Ectodermal cell (in vitro differentiated cells): ENCODE results near the gene ZBTB34.

Experiments used
- H3K27ac ChIP-seq: 2 replicates; pipeline ENCODE4 v1.7.0; 2013; ENCODE audit warnings: mild to moderate bottlenecking, low read depth, low read length; ENCODE audit not compliant: insufficient read depth, poor library complexity, severe bottlenecking
- H3K27me3 ChIP-seq: 2 replicates; pipeline ENCODE4 v1.7.0; 2013; ENCODE audit warnings: mild to moderate bottlenecking, low read length; ENCODE audit not compliant: insufficient read depth, control insufficient read depth, poor library complexity, severe bottlenecking
- H3K36me3 ChIP-seq: one replicate; pipeline ENCODE4 v1.7.0; 2013; ENCODE audit warnings: low read length; ENCODE audit not compliant: control insufficient read depth, insufficient read depth
- H3K4me1 ChIP-seq: one replicate; pipeline ENCODE4 v1.7.0; 2013; ENCODE audit warnings: low read length; ENCODE audit not compliant: control insufficient read depth, insufficient read depth
- H3K4me3 ChIP-seq: 2 replicates; pipeline ENCODE4 v1.7.0; 2013; ENCODE audit warnings: low read depth, low read length, control low read depth; ENCODE audit not compliant: insufficient read depth
- H3K9me3 ChIP-seq: 2 replicates; pipeline ENCODE4 v1.7.0; 2013; ENCODE audit warnings: mild to moderate bottlenecking, low read length, moderate library complexity; ENCODE audit not compliant: control insufficient read depth
- WGBS, 2 experiments: methylation state at CpG; one replicate each; pipeline ENCODE4 v1.1.7; 2013; ENCODE audit warnings: missing lambda C conversion rate in 2 of 2; 5-methylcytosine and 5-hydroxymethylcytosine counted together

The ZBTB34 gene

DNA sequence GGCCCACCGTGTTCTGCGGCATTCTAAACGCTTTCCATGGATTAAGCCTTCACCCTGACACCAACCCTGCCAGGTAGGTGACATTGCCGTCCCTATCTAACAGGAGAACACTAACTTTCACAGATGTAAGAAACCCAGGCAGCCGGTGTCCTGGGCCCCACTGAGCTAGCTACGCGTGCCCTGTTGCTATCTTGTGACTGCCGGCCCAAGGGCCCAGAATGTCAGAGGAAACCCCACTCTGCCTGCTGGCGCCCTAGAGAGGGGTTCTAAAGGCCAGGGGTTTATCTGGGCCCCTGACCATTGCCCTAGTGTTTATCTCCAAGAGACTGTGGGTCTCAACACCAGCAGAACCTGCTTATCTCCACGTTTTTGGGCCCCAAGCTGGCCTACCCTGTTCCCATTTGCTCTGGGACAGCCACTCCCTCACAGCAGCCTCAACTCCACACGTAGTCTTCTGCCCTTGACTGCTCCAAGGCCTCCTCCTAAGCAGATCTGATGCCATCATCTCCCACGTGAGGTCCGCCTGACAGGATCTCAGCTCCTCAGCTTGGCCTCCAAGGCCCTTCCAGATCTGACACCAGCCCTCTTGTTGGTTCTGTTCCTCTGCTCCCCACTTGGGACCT, 18.1 kb upstream of the ZBTB34 start:
- Histone ChIP-seq H3K9me3 (no peaks in the 10 kb centered on the region), H3K36me3 (no peaks in the 10 kb centered on the region), H3K27ac (no peak overlapping the region), H3K4me3 (no peak overlapping the region), H3K27me3 (no peaks in the 10 kb centered on the region), H3K4me1 (no peaks in the 10 kb centered on the region)
- 90 to 93% methylated on average over 13 of the region's 13 CpGs for WGBS, 2 experiments

DNA sequence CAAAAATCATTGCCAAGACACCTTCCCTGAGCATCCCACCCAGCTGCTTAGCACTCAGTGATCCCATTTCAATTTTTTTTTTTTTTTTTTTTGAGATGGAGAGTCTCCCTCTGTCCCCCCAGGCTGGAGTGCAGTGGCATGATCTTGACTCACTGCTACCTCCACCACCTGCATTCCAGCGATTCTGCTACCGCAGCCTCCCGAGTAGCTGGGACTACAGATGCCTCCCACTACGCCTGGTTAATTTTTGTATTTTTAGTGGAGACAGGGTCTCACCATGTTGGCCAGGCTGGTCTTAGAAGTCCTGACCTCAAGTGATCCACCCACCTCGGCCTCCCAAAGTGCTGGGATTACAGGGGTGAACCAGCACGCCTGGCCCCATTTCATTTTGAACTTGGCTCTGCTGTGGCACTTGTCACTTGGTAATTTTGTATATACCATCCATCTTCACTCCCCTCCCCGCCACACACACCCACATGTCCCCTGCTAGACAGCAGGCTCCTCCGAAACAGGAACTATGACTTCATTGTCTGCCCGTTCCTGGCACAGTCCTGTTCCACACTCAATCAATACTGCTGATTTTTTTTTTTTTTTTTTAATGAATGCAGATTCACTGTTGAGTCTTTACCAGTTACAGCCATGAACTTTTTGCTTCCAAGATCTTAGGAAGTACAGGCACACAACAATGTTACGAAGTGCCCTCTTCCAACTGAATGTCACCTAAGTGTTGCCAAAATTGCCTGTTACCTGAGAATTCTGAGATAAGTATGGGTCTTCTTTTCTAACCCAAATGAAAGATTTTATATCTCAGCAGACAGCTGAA, 17.3 kb upstream of the ZBTB34 start:
- 91 to 92% methylated on average over 10 of the region's 10 CpGs for WGBS, 2 experiments

DNA sequence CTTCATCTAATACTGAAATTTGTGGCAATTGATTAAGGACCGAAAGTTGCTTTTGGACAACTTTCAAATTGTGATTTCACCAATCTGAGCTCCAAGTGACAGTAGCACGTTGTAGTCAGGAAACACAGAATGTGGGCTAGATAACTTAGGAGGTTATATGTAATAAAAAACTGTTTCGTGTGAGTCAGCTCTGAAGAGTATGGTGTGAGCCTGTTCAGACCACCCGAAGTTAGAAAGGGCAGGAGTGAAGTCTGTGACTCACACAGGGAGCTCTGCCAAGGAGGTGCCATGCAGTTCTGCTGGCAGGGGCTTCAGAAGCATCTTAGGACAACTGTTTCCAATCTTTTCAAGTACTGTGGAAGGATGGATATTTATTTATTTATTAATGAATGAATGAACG, 16.4 kb upstream of the ZBTB34 start:
- Histone ChIP-seq H3K27ac (no peak overlapping the region), H3K27me3 (no peaks in the 10 kb centered on the region), H3K9me3 (no peaks in the 10 kb centered on the region), H3K36me3 (no peaks in the 10 kb centered on the region), H3K4me1 (no peaks in the 10 kb centered on the region), H3K4me3 (no peak overlapping the region)
- WGBS, 2 experiments: 90 to 91% methylated on average over 5 of the region's 5 CpGs

More for the DNA sequence above, 17.3 kb upstream of the ZBTB34 start:
- no peaks in the 10 kb centered on the region for H3K9me3 ChIP-seq
- no peaks in the 10 kb centered on the region for H3K4me1 ChIP-seq
- H3K4me3 ChIP-seq: no peak overlapping the region
- H3K27ac ChIP-seq: no peak overlapping the region
- no peaks in the 10 kb centered on the region for H3K27me3 ChIP-seq
- no peaks in the 10 kb centered on the region for H3K36me3 ChIP-seq

DNA sequence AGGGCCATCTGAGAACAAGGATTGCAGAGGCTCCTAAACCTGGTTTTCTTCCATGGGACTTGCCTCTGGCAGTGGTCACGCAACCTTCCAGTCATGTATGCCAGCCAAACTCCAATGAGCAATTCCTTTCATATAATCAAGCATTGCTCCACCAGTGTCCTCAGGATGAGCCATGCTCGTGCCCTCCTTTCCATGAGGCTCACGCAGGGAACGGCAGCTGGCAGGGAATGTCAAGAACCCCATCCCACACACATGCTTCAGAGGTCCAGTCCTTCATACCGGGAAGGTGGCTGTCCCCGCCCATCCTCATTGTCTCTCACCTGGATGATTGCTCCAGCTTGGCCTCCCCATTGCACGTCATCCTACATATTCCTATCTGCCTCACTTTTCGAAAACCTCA, 13.4 kb upstream of the ZBTB34 start:
- Histone ChIP-seq H3K36me3 (no peaks in the 10 kb centered on the region), H3K4me1 (peaks cover 8% of the 10 kb centered on the region), H3K4me3 (no peak overlapping the region), H3K27ac (no peak overlapping the region), H3K9me3 (no peaks in the 10 kb centered on the region), H3K27me3 (no peaks in the 10 kb centered on the region)
- WGBS, 2 experiments: 90 to 91% methylated on average over 8 of the region's 8 CpGs

DNA sequence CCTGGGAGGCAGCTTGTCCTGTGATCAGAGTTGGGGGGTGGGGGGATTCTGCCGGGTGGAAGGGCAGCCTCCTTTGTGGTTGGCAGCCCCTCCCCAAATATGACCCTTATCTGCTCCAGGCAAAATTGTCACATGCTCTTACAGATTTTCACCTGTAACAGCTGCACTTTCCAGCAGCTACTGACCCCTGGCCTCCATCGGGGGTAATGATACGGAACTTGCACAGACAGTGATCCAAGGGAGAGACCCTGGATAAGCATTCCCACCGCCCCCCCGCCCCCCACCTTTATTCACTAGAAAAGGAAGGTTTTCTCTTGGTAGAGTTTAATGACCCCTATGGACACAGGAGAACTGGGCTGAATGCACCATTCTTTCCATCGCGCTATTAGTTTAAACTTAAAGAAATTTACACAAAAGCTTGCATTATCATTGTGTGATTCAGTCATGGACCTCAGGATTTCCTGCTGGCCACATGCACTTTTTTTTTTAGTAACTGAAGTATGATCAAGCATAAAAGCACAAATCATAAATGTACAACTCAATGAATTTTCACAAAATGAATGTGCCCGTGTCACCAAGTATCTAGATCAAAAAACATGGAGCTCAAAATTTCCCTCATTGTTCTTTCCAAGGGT, 10.7 kb upstream of the ZBTB34 start:
- Histone ChIP-seq H3K27ac (no peak overlapping the region), H3K36me3 (no peaks in the 10 kb centered on the region), H3K9me3 (no peaks in the 10 kb centered on the region), H3K4me3 (no peak overlapping the region), H3K4me1 (peaks cover 16% of the 10 kb centered on the region), H3K27me3 (no peaks in the 10 kb centered on the region)
- WGBS, 2 experiments: 88% methylated on average over 8 of the region's 8 CpGs

DNA sequence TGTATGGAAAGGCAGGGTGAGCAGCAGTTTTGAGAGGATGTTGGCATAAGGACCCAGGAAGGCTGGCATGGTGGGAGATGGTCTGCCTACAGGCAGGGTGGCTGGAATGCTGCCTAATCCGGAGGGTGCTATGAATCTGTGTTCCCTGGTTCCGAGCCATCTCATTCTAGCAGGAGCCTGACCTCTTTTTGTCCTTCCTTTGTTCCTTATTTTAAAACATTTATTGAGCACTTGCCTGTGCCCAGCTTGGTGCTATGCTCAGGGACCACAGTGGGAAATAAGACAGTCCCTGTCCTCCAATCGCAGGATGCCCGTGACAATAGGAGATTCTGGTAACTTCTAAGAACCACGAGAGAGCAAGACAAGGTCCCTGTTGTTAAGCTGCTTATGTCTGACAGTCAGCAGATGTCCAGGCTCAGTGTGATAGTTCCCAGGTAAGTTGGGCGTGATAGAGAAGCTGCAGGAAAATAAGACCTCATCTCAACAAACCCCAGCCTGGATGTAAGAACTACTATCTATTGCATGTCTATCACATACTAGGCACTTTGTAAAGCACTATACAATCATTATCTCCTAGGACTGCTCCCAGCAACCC, 9.1 kb upstream of the ZBTB34 start:
- WGBS, 2 experiments: 85 to 86% methylated on average over 6 of the region's 6 CpGs
- Histone ChIP-seq H3K9me3 (no peaks in the 10 kb centered on the region), H3K4me1 (peaks cover 16% of the 10 kb centered on the region), H3K36me3 (no peaks in the 10 kb centered on the region), H3K27ac (no peak overlapping the region), H3K4me3 (no peak overlapping the region), H3K27me3 (no peaks in the 10 kb centered on the region)

DNA sequence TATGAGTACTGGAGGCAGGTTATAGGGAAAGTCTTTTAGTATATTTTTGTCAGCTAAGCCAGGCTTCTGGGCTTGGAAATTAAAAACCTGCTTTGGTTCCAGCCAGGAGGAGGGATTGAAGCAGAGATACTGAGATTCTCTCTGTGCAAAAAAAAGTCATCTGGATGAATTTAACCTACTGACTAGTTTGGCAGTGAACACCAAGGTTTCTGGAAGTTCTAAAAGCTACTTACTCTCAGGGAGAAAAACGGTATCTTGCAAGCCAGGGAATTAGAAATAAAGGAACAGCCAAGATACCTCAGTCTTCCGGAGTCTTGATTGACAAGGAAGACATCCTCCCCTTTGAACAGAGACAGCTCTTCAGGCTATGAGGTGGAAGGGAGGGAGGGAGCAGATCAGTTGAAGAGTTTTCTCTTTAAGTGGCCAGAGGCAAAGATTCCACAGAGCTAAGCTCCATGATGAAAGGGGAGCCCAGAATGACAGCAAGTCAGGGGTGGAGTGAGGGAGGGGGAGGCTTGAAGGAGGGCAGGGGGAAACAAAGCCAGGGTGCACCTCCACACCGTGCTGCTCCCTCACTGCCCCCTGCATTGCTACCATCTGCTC, 8.3 kb upstream of the ZBTB34 start:
- peaks cover 16% of the 10 kb centered on the region for H3K4me1 ChIP-seq
- no peaks in the 10 kb centered on the region for H3K36me3 ChIP-seq
- no peak overlapping the region for H3K27ac ChIP-seq
- H3K4me3 ChIP-seq: no peak overlapping the region
- no peaks in the 10 kb centered on the region for H3K27me3 ChIP-seq
- H3K9me3 ChIP-seq: no peaks in the 10 kb centered on the region
- WGBS, 2 experiments: 33 to 39% methylated on average over 3 of the region's 3 CpGs

DNA sequence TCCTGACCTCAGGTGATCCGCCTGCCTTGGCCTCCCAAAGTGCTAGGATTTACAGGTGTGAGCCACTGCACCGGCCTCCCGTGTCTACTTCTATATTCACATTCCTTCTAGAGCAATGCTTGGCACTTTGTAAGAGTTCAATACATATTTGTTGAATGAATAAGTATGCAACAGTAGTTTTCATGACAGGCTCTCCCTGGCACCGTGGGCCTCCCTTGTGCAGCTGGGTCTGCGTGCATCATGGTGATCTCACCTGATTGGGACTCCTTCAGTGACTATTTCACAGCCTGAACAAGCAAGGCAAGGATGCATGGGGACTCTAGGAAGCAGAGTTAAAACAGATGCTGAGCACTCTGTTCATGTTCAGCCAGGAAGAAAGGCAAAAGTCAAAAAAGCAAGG, 6.8 kb upstream of the ZBTB34 start:
- H3K4me3 ChIP-seq: no peak overlapping the region
- no peaks in the 10 kb centered on the region for H3K36me3 ChIP-seq
- peaks cover 16% of the 10 kb centered on the region for H3K4me1 ChIP-seq
- no peaks in the 10 kb centered on the region for H3K9me3 ChIP-seq
- peaks cover 12% of the 10 kb centered on the region for H3K27me3 ChIP-seq
- H3K27ac ChIP-seq: no peak overlapping the region
- 87 to 91% methylated on average over 5 of the region's 5 CpGs for WGBS, 2 experiments

DNA sequence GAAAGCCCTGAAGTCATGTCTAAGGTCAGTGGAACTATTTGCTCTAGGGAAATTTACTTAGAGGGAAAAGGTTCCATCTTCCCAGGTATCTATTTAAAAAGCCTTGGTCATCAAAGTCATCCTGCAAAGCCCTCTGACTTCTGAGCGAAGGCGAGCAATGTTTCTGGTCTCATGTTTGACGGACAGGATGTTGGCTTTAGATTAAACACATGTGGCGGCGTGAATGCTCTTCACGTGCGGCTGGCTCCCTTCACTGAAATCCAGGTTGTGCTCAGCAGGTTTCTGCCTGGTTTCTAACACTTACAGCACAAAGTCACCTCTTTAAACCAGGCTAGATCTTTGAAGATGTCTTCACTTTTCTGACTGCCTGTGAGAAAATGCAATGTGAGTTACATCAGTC, 5.7 kb upstream of the ZBTB34 start:
- WGBS, 2 experiments: 89 to 90% methylated on average over 7 of the region's 7 CpGs
- peaks cover 16% of the 10 kb centered on the region for H3K4me1 ChIP-seq
- H3K36me3 ChIP-seq: no peaks in the 10 kb centered on the region
- no peak overlapping the region for H3K4me3 ChIP-seq
- H3K27ac ChIP-seq: no peak overlapping the region
- H3K27me3 ChIP-seq: peaks cover 12% of the 10 kb centered on the region
- no peaks in the 10 kb centered on the region for H3K9me3 ChIP-seq
